Measurements from ENCODE around the gene ZMYND8.
A peak's percentile ranks its signal among the peaks of the same experiment; 100 is the strongest.

ZMYND8 gene

DNA sequence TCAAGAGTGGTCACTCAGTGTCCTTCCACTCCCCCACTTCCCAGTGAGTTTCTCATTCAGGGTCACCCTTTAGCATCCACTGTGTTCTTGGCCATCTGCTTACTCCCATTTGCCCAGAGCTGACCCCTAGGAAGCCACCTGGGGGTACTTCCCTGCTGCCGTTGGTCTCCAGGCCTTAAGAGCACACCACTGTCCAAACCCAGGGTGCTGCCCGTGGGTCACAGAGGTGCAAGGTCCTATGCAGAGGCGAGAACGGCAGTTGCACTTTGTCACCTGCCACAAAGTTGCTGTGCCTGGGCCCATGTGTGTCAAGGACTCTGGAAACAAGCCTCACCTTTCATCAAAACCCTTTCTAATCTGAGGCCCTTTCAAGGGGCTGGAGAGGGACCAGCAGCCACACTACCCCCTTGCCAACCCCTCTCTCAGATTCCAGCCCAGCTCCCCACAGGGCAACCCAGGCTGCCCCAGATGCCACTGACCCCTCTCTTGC, 191.1 kb downstream of the ZMYND8 start:
- no peak for DNase-seq

DNA sequence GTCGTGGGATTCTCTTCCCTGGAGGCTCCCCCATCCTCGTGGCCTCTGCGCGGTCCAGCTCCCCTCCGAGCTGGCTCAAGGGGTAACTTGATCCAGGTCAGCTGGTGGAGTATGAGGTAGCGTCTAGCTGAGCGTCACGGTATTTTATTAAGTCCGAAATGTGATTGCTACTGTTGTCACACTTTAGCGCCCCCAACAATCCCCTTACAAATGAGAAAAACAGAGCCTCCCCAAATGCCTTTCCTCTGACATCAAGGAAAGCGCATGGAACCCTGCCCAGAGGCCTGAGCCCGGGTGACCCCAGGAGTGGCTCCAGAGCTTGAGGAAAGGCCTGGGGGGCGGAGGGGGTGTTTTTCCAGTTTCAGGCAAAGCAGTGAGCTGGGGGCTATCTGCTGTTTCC, 192.4 kb downstream of the ZMYND8 start:
- peak; percentile 54 for DNase-seq

DNA sequence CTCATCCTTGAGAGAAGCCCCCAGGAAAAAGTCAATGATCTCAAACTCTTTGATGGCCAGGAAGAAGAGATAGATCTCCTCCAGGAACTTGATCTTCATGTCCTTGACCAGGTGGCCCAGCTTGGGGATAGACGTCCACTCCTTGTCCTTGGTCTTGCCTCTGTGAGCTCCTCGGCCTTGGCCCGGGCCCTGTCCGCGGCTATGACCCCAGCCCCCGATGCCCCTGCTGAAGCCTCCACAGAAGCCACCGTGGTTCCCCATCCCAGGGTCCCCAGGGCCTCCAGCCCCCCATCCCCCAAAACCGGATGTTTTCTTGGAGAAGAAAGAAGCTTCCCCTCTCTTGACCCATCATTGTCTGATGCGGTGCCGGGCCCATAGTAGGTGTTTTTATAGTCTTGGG, 195.1 kb downstream of the ZMYND8 start:
- DNase-seq = no peak

GRCh38 chr20:47160992-47161391, 195.5 kb downstream of the ZMYND8 start:
- no peak for DNase-seq

DNA sequence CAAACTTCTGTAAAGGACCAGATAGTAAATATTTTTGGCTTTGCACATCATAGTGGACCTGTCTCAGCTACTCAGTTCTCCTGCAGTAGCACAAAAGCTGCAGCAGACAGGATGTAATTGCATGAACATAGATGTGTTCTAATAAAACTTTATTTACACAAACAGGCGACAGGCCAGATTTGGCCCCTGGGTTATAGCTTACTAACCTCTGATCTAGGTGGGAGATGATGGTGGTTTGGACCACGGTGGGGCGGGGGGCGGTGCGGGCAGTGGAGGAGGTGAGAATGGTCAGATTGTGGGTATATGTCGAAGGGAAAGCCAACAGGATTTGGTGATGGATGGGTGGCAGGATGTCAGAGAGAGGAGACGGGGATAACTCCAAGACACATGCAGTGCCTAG, 196.3 kb downstream of the ZMYND8 start:
- no peak for DNase-seq
